Activated CD4-positive, alpha-beta T cell treated with anti-CD3 and anti-CD28 coated beads for 24 hours (primary cell): Measurements from ENCODE around the gene PCCA.

Source experiments
- DNase-seq, 2 donors: peaks; one replicate each; pipeline ENCODE4 v3.0.0-alpha.2; 2020; ENCODE audit warnings: low read depth in 2 of 2

Gene PCCA

GRCh38 chr13:100409132-100409531 is 320.2 kb downstream of the PCCA start:
- no peak for DNase-seq

DNA sequence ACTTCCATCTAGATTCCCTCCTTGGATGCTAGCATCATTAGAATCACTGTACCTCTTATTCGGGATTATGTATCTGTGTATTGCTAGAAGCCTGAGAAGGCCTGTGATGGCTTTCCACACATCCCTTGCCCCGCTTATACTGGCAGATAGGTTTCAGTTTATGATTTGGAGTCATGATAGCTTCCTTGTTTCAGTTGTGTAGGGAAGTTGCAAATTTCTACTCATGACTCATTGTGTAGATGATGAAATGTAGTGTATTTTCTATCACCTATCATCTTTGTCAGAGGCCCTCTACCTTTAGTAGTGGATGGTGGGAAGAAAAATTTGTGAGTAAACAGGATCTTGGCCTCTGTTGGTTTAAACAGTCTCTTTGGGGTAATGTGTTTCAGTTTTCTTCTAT is 334.5 kb downstream of the PCCA start:
- no peak for DNase-seq

DNA sequence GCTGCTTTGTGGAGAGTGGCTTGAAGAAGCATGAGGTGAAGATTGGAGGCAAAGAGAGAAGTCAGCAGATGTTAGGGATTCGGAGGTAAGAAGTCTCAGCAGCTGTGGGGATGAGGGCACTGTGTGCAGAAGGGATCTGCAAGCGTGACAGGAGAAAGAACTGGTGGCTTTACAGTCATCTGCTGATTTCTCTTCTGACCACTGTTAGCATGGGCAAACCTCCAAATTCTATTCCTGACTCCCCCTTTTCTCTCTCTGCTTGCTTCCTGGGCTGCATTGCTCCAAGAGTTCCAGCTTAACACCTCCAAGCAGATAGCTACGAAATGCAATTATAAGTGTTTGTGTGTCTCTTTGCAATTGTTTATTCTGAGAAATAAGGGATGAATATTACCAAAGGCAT is 340.1 kb downstream of the PCCA start:
- DNase-seq = no peak

DNA sequence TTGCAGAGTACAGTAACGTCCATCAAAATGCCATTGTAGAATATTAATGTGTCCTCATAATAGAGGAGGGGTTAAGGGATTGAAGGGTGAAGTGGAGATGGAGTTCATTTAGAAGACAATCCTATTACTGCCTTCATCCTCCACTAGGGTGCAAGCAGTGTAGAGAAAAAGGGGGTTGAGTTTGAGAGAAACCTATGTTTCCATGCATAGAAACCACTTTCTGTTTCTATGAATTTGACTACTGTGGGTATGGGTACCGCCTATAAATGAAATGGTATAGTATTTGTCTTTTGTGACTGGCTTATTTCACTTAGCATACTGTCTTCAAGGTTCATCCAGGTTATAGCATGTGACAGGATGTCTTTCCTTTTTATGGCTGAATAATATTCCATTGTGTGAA is 343.7 kb downstream of the PCCA start:
- no peak for DNase-seq

GRCh38 chr13:100433475-100433874 is 344.6 kb downstream of the PCCA start:
- DNase-seq = no peak

DNA sequence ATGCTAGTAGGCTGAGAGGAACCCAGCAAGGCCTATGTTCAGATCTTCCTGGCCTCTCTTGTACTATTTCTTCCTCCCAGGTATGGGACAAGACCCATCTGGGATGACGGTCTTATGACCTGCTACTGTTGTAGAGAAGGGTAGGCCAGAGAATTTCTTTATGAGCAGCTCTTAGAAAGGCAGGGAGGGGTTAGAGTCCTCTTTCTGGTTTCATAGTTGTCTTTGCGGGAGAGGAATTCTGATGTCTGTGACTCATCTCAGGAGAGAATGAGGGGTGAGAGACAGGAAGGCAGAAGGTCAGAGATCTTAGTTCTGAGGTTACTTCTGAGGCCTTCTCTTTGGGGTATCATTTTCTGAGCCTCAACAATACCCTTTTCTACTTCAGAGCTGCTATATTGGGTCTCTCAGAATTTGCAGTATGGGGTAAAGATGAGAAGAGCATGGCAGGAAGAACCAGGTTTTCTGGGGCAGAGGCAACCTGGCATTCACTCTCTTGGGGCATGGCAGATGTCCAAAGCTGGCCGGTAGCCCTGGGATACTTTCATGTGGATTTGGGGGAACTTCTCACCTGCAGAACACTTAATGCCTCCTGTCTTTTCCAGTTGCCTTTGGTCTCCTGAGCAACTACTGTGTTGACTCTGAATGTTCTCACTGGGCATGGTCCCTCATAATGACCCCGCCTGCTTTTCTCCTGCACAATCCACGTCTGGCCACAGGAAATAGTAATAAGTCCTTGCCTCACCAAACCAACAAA is 345.3 kb downstream of the PCCA start:
- no peak for DNase-seq

GRCh38 chr13:100436099-100436498 is 347.2 kb downstream of the PCCA start:
- no peak for DNase-seq

GRCh38 chr13:100438059-100438788 is 349.3 kb downstream of the PCCA start:
- DNase-seq = no peak

- DNase-seq = no peak
Observed at GRCh38 chr13:100439247-100439970, 350.5 kb downstream of the PCCA start.

- DNase-seq = no peak
Observed at GRCh38 chr13:100440751-100441425, 352.0 kb downstream of the PCCA start.

DNA sequence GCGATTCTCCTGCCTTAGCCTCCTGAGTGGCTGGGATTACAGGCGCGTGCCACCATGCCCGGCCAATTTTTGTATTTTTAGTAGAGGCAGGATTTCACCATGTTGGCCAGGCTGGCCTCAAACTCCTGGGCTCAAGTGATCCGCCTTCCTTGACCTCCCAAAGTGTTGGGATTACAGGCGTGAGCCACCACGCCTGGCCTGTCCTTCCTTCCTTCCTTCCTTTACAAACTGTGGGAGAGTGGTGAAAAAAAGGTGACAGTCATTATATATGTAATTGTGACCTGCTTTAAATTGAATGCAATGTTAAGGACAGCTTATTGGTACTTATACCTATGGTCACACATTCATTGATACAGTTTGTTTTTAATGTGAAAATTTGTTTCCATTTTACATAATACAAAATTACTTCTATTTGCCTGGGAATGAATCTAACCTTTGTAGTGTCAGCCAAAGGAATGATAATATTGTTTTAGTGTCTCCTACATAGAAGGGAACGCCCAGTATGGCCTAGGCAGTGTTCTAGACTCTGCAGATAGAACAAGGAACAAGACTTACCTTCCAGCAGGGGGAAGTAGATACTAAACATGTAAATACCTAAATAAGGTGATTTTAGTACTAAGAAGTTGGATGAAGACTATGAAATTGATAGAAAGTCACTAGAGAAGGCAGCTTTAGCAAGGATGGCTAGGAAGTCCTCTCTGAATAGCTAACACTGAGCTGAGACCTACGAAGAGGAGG is 353.4 kb downstream of the PCCA start:
- no peak for DNase-seq

GRCh38 chr13:100443278-100443997 is 354.5 kb downstream of the PCCA start:
- no peak for DNase-seq

- no peak for DNase-seq
Observed at GRCh38 chr13:100443998-100444328, 355.1 kb downstream of the PCCA start.

GRCh38 chr13:100447831-100448230 is 358.9 kb downstream of the PCCA start:
- no peak for DNase-seq

DNA sequence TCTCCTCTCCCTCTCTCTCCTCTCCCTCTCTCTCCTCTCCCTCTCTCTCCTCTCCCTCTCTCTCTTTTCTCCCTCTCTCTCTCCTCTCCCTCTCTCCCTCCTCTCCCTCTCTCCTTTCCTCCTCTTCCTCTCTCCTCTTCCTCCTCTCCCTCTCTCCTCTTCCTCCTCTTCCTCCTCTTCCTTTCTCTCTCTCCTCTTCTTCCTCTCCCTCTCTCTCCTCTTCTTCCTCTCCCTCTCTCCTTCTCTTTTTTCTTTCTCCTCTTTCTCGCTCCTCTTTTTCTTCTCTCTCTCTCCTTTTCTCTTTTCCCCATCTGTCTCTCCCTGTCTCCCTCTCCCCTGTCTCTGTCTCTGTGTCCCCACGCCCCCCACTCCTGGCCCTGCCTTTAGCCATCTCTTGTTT is 363.0 kb downstream of the PCCA start:
- no peak for DNase-seq

DNA sequence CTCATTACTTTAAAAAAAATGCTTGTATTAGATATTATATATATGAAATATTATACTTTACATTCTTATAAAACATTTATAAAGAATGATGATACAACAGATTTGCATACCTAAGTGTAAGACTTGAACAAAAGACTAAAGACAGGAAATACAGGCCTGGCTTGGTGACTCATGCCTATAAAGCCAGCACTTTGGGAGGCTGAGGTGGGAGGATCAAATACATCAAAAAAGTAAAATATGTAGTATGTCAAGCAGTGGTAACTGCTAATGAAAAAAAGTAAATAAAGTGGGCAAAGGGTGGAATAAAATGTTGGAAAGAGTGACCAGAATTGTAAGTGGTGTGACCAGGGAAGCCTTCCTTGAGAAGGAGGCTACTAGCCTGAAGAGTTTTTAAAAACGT is 366.0 kb downstream of the PCCA start:
- DNase-seq = no peak

DNA sequence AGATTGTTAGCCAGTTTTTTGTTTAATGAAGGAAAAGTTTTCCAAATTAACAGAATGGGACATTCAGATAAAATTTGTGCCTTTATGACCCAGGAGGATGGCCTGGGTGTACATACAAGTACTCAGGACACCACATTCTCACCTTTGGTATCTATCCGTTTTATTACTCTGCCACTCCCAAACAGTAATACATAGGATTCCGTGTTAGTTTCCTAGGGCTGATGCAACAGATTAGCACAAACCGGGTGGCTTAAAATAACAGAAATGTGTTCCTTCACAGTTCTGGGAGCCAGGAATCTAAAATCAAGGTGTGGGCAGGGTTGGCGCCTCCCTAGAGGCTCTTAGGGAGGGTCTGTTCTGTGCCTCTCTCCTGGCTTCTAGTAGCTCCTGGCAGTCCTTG is 369.8 kb downstream of the PCCA start:
- no peak for DNase-seq

DNA sequence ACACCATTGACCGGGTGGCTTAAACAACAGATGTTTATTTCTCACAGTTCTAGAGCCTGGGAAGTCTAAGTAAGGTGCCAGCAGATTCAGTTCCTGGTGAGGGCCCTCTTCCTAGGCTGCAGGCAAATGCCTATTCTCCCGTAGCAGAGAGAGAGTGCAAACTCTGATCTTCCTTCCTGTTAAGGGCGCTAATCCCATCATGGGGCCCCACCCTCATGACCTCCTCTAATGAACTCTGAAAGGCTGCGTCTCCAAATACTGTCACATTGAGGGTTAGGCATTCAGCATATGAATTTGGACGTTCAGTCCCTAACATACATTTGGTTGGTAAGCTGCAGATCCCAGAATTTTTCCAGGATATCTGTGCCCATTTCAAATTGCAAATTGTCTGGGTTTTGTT is 370.9 kb downstream of the PCCA start:
- DNase-seq = no peak

DNA sequence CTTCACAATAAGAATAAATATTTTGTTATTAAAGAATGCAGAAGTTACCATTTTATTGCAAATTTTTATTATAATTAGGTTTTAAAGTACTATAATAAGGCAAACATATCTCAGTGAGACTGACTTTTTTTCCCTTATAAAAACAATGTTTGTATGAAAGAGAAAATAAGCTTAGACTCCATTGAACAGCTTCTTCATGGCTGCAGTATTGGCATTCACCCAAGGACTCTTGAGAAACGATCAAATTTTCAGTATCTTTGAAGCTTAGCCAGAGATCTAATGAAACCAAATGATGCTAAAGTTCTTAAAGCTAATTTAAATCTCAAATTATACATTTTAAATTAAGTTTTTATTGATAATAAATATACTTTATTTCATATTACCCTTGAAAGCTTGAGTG is 371.4 kb downstream of the PCCA start:
- DNase-seq = no peak

DNA sequence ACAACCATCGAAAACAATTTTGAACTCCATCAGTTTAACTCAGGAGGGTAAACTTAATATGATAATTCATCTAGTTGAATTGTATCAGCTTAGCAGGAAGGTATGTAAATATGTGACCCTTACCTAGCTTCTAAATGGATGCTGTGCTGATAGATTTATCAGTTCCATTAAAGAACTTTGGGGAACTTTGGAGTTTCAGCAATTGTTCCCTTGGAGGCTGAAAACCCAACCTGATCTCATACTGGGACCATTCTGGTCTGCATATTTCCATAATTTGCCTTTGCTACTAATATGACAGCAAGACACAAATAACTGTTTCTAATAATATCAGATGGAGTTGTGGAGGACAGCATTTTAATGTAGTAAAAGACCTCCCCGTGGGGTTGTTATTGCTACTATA is 371.9 kb downstream of the PCCA start:
- no peak for DNase-seq
